IPS-11a (cell line): Measurements from ENCODE around the gene CLDND2.

Source experiments
- H3K4me3 ChIP-seq: one replicate; pipeline ENCODE4 v1.5.1; 2013; ENCODE audit warnings: low read depth, low read length, control low read depth

Gene CLDND2

DNA sequence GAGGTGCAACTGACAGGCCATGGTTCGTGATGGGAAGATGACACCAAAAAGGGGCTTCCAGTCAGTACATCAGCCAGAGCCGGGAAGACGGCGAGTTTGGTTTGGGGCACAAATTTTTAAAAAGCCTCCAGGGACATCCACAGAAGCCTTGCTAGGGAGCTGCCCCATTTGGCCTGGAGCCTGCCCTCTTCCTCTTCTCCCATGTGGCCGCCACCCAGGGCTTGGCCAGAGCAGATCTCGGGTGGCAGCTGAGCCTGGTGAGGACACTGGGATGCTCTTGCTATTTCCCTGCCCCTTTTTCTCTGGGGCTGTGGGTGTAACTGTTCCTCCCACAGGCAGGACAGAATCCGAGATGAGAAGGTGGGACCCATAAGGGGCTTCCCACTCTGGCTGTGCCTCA, 10.9 kb downstream of the CLDND2 start:
- H3K4me3 ChIP-seq: no peak overlapping the region

DNA sequence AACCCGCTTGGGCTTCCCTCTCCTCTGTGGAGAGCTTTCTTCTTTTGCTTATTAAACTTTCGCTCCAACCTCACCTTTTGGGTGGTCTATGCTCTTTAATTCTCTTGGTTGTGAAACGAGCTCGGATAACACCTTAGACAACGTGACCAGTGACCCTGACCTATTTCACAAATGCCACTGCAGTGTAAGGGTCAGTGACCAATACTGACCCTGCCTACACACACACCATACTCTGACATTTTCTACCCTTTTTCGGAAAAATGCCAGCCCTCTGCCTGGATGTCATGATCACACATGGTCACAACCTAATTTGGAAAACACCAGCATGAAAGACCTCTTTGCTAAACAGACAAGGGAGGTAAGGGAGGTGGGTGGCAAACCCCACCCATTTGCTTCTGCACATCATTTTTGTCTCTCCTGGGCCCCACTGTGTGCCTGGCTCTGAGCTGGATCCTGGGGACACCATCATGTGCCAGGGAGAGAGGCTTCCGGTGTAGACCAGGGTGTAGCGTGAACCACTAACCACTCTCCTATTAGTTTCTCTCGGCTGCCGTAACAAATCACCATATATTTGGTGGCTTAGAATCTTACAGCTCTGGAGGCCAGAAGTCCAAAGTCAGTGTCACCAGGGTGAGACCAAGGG, 12.5 kb downstream of the CLDND2 start:
- no peak overlapping the region for H3K4me3 ChIP-seq

DNA sequence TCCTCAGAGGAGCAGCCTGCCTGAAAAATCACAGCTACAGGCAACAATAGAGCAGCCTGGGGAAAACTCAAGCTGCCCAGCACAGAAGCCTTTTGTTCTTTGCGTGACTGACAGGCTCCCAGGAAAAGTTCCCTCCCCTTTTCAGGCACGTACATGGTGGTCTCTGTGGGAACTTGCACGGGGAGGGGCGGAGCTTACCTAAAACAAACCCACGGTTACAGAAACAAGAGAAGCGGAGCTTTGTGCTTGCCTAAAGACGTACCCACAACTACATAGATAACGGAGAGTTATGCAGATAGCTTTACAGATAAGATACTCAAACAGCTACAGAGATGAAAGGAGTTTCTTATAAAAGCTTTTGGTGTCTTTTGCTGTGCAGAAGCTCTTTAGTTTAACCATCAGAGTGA, 14.1 kb downstream of the CLDND2 start:
- no peak overlapping the region for H3K4me3 ChIP-seq

DNA sequence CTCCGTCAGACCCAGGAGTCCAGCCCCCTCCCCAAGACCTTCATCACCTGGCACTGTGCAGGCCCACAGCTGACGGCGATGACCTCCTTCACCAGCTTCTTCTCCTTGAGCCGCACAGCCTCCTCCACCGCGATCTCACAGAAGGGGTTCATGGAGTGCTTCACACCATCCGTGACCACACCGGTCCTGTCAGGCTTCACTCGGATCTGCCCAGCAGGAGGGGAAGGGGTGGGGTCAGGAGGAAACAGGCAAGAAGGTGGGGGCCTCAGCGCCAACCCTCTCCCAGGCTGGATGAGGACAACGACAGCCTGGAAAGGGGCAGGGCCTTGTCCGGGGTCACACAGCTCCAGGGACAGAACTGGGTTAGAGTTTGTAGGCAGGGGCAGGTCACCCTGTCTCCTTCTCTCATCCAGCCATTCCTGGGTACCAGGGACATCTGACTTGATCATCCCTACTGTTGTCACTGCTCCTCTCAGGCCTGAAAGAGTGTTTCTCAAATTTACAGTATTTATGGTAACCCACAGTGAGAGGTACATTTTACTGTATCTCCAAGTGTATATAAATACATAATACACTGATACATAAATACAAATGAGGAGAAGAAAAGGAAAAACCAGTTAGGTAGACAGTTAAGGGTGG, 14.6 kb downstream of the CLDND2 start:
- H3K4me3 ChIP-seq: no peak overlapping the region

DNA sequence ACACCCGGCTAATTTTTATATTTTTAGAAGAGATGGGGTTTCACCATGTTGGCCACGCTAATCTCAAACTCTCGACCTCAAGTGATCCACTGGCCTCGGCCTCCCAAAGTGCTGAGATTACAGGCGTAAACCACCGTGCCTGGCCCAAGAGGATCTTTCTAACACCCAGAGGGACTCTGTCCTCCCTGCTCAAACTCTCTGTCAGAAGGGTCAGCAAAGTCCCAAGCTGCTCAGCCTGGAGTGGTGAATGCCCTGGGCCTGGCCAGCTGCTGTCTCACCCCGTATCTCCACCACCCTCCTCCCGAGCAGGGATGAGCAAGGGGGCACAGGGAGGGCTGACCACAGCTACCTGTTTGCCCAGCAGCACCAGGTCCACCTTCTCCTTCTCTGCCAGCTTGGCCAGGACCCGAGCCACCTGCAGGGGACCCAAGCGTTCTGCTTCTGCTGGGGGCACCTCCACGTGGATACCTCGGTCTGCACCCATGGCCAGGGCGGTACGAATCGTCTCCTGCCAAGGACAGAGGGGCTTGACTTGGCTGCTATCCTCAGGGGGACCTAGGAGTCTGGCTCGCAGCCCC, 15.9 kb downstream of the CLDND2 start:
- H3K4me3 ChIP-seq: no peak overlapping the region

DNA sequence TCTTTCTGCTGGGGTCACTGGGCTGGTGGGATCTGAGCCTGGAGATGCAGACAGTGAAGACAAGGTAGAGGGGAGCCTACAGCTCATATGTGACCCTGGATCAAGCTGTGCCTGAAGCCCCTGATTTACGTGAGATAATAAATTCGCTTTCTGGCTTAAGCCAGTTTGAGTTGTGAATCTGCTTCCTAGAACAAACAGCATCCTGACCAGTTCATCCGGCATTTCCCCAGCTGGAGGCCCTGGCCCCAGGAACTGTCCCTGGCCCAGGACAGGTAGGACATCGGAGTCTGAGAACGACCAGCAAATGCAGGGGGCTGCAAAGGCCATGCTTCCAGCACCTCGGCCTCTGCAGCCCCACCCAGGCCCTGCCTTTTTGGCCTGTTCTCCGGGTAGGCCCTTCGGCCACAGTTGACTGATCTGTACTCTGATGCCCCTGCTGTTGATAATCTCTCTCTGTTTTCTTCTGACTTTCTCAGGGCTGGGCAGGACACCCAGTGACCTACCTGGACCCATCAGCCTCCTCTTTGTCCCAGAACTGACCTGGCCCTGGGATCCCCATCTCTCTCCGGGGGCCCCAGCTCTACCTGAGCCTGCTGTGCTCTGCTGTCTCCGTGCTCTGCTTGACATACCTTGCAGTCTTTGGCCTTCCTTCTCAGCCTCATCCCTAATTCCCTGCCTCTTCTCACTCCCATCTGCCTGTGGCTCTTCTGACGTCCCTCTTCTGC, 17.4 kb downstream of the CLDND2 start:
- H3K4me3 ChIP-seq: no peak overlapping the region

DNA sequence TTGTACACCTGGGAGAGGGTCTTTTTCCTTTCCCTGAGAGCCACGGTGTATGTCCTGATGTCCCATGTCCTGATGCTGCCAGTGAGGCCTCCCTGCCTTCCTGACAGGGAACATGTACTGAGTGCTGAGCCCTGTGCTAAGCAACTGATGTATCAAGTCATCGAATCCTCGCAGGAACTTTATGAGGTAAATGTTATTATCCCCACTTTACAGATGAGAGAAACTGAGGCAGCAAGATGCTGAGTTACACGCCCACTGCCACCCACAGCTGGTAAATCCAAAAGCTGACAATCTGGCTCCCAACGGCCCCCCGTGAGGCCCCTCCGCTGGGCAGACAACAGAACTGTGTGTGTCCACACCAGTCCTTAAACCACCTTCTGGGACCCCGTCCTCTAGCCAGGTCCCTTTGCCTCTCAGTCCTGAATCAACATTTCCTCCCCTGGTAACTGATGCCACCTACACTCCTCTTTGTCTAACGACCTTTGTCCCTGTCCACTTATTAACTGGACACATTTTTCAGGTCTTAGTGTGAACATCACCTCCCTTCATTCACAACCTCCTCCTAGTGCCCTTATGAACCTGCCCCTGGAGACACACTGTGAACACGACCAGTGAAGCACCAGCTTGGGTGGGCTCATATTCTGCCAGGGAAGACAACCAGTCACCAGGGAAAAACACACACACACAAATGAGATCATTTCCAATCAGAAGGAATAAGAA, 21.4 kb downstream of the CLDND2 start:
- no peak overlapping the region for H3K4me3 ChIP-seq

DNA sequence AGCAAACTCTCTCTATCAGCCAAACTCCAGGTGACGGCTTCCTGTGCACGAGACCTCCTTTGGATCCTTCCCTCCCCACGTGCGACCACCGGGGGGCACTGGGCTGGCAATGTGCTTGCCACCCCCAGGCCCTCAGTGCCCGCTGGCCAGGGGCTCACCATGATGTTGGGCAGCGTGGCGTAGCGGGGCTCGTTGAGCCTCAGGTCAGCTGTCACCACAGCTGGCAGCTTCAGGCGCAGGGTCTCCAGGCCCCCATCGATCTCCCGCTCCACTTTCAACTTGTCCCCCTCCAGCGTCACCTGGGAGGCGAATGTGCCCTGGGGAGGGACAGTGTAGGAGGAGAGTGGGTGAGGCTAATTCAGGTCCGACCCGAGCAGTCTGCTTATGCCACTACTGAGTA, 22.1 kb downstream of the CLDND2 start:
- H3K4me3 ChIP-seq: no peak overlapping the region

DNA sequence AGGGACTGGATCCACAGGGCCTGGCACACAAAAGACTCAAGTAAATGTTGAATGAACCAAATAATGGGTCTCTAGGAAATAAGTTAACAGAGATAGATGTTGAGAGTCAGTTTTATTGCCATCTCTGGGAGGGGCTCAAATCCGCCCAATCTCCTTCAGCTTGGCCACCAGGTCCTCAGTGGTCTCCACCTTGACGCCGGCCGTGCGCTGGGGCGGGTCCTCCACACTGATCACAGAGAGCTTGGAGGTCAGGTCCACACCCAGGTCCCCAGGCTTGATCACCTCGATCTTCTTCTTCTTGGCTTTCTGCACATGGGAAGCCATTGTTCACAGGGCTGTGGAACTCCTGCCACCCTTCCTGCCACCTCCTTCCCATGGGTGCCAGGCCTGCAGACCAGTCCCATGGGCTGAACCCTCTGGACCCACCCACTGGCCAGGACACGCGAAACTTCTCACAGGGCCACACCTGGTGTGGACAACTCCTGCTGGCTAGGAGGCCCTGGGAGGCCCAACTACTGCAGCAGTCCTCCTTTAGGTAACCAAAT, 23.7 kb downstream of the CLDND2 start:
- H3K4me3 ChIP-seq: no peak overlapping the region

DNA sequence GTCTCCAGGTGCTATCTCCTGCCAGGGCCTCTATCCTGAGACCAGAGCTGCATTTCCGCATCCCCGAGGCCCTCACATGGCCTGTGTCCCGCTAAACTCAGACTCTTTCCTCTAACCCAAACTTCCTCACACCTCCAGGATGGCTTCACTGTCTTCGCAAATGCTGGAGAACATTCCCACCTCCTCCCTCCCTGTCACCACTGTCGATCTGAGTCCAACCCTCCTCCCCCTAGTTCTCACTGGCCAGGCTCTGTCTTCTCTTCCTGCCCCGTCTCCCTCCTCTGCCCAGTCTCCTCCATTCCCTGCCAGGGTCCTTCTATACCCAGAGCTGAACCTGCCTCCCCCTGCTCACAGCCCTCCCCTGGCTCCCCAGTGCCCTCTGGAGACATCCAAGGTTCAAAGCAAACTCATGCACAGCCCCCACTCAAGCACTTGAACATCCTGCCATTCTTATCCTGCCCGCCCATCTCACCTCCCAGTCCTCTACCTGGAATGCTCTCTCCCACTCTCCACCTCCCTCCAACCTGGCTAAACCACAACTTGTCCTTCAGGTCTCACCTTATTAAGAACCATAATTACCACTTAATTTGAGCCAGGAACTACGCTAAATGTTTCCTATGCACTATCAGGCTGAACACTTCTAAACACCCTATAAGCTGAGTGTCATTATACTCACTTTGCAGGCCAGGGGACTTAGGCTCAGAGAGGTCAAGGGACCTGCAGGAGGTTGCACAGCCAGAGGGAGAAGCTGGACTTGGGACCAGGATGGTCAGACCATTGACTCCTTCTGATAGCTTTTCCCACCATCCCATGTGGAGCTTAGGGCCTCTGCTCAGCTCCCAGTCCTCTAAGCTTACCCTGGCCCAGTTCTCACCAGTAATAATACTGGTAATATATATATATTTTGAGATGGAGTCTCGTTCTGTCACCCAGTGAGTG, 25.9 kb downstream of the CLDND2 start:
- H3K4me3 ChIP-seq: no peak overlapping the region

DNA sequence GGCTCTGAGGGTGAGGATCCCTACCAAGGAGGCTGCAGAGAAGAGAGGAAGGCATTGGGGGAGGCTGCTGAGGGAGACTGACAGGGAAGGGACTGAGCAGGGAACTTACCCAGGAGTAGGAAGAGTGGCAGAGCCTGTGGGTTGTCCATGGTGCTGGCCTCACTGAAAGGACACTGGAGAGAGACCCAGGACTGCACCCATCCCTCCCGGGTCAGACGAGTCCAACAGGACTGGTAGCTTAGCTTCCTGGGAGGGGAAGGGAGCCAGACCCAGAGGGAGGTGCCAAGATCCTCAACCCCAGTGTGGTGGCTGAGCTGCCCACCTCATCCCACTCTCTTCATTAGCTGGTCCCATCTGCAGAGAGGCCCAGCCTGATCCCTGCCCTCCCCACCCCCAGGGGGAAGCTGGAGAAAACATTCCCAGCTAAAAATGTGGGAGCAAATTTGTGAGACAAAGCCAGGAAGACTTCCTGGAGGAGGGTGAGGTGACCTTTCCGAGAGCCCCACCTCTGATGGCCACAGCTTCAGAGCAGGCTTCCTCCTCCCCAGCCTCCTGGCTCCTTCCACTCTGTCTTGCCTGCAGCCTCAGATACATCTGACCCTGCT, 26.7 kb downstream of the CLDND2 start, which contains the start of gene VSIG10L:
TSS of gene VSIG10L (minus strand) at position 164 of the 605 bp plus-strand sequence. CDS start at position 149, 15 bp downstream.
- no peak within 1 kb of the TSS for H3K4me3 ChIP-seq

DNA sequence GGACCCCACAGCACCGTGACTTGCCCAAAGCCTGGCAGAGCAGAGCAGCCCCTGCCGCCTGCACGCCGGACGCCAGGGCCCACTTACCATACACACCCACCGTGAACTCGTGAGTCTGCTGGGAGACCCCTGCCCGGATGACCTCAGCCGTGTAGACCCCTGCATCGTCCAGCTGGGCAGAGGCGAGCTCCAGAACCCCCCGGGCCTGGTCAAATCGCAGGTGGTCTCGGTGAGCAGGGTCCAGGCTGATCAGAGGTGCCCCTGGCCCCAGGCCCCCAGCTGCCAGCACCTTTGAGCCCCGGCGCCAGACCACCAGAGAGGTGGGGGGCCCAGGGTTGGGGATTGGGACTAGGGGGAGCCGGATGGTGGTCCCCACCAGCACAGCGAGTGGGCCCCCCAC, 27.7 kb downstream of the CLDND2 start:
- no peak overlapping the region for H3K4me3 ChIP-seq

DNA sequence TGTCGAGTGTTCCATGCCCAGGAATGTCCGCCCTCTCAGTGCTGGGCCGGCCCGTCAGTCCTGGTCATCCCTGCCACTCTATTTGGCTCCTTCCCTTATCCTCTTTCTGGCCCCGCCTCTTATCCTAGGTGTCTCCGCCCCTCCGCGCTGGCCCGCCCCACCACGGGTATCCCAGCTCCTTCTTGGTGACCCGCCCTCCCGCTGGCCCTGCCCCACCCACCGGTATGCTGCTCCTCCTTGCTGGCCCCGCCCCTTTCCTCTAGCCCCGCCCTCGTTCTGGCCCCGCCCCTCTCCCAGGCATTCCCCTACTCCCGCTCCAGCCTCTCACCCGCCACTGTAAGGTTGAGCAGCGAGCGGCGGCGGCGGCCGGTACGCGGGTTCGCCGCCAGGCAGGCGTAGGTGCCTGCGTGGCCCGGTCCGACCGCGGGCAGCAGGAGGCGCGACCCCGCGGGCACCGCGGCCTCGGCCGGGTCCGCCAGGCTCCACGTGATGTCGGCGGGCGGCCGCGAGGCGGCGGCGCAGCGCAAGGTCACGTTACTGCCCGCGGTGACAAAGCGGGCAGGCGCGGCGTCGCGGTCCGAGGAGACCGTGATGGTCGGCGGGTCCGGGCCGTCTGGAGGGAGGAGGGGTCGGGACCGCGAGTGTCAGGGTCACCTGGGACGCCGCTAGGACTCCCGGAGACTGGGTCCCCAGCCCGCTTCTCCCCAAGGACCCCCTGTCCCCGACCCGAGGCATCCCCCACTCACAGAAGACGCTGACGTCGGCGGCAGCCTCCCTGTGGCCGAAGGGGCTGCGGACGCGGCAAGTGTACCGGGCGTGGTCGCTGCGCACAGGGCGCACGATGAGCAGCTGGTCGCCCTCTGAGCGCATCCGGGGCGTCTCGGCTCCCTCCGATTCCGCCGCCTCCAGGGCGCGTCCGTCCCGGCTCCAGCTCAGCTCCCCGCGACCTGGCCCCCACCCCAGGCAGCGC, 28.8 kb downstream of the CLDND2 start:
- peak overlapping the region; percentile 81 for H3K4me3 ChIP-seq

DNA sequence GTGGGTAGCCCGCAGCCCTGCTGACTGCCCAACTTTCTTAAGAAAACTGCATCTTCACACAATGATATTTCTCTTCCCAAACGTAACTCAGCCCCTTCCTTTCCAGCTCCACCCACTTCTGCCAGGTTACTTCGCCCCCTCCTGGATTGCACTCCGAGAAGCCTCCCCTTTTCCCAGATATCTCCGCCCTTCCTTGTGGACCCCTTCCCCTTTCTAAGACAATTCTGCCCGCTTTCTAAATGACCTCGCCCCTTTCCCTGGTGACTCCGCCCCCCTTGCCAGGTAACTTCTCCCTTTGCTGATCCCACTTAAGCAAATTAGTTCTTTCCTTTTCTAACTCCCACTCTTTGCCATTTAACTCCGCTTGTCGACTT, 29.5 kb downstream of the CLDND2 start:
- H3K4me3 ChIP-seq: peak overlapping the region; percentile 81

DNA sequence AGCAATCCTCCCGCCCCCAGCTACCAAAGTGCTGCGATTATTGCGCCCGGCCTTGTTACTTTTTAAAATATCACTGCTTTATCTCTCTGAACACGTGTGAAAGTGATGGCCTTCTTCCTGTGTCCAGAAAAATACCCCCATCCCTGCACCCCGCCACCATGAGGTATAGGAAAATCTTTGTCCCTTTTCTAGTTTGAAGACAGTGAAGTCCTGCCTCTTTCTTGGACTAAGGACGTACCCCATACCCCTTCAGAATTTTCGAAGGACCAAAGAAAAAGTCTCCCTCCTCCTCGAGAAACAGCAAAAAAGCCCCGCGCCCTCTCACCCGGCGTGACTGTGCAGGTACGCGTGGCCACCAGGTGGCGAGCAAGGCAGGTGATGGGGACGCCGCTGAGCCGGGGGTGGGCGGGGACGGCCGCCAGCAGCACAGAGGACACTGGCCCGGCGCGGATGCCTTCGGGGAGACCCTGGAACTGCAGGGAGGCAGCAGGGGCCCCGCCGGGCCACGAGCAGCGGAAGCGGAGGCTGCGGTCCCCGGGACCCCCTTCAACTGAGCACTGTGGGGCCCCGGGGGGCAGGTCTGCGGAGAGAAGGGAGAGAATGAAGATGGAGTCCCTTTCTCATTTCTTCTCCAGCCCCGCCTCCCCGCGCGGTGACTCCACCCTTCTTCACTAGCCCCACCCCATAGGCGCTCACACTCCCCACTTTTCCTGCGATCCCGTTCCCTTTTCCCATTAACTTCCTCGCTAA, 30.1 kb downstream of the CLDND2 start:
- peak overlapping the region; percentile 81 for H3K4me3 ChIP-seq

DNA sequence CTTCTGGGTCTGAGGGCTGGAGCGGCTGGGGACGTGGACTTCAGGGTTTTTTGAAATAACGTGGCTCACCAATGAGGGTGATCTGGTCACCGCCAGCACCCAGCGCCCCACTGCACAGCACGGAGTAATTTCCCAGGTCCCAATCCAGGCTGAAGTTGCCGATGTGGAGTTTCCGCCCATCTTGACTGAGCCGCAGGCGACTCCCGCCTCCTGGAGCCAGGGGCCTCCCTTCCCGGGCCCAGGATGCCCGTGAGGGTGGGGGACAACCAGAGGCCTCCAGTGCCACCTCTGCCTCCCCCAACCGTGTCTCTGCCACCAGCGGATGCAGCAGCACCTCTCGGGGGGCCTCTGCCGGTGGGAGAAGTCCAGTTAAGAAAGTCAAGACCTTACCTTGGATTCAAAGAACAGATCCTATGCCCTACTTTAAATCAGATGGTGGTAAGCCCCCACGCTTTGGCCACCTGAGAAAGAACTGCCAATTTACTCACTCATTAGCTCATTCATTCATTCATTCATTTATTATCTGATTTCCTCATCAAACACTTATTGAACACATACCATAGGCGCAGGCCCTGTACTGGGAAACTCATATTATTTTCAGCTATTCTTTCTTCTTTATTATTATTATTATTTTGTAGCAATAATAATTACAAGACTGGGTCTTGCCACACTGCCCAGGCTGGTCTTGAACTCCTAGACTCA, 30.8 kb downstream of the CLDND2 start:
- H3K4me3 ChIP-seq: no peak overlapping the region
